ENCODE results near the gene COL16A1.

The COL16A1 gene

GRCh38 chr1:31703431-31704270, at the start of gene COL16A1:
Gene COL16A1, minus strand, starts transcription at chr1:31704017. Its CDS starts 1,824 bp downstream, at chr1:31702193.
- no peak for TF ChIP-seq CTCF (IDR thresholded peaks at IDR 0.05; ENCODE audit: extremely low read depth, insufficient read depth, missing control alignments)
- DNase-seq (ENCODE audit: low spot score): no peak
- in situ Hi-C loops (cut with MboI; ENCODE audit: low pct_unique_long_range_greater_than_20kb, low sequenced_read_pairs, unreplicated experiment): no loop called here

GRCh38 chr1:31752952-31753475, 49.2 kb upstream of the COL16A1 start:
- TF ChIP-seq CTCF (IDR thresholded peaks at IDR 0.05; ENCODE audit: extremely low read depth, insufficient read depth, missing control alignments): no peak
- no peak for DNase-seq (ENCODE audit: low spot score)
- in situ Hi-C loops (cut with MboI; ENCODE audit: low pct_unique_long_range_greater_than_20kb, low sequenced_read_pairs, unreplicated experiment): no loop called here

GRCh38 chr1:31752258-31752657, 48.4 kb upstream of the COL16A1 start:
- no peak for DNase-seq (ENCODE audit: low spot score)
- in situ Hi-C loops (cut with MboI; ENCODE audit: low pct_unique_long_range_greater_than_20kb, low sequenced_read_pairs, unreplicated experiment): no loop called here
- TF ChIP-seq CTCF (IDR thresholded peaks at IDR 0.05; ENCODE audit: extremely low read depth, insufficient read depth, missing control alignments): no peak

- no peak for TF ChIP-seq CTCF (IDR thresholded peaks at IDR 0.05; ENCODE audit: extremely low read depth, insufficient read depth, missing control alignments)
- DNase-seq (ENCODE audit: low spot score): no peak
- in situ Hi-C loops (cut with MboI; ENCODE audit: low pct_unique_long_range_greater_than_20kb, low sequenced_read_pairs, unreplicated experiment): no loop called here
These were observed 48.0 kb upstream of the COL16A1 start for GRCh38 chr1:31751822-31752241.

- no peak for TF ChIP-seq CTCF (IDR thresholded peaks at IDR 0.05; ENCODE audit: extremely low read depth, insufficient read depth, missing control alignments)
- no peak for DNase-seq (ENCODE audit: low spot score)
- in situ Hi-C loops (cut with MboI; ENCODE audit: low pct_unique_long_range_greater_than_20kb, low sequenced_read_pairs, unreplicated experiment): no loop called here
These were observed 47.2 kb upstream of the COL16A1 start for GRCh38 chr1:31750858-31751510.

- in situ Hi-C loops (cut with MboI; ENCODE audit: low pct_unique_long_range_greater_than_20kb, low sequenced_read_pairs, unreplicated experiment): no loop called here
- no peak for TF ChIP-seq CTCF (IDR thresholded peaks at IDR 0.05; ENCODE audit: extremely low read depth, insufficient read depth, missing control alignments)
- DNase-seq (ENCODE audit: low spot score): no peak
These were observed 46.2 kb upstream of the COL16A1 start for GRCh38 chr1:31749785-31750735.

Data from GM13977 (cell line).